Mesothelial cell of epicardium (in vitro differentiated cells): ENCODE results near the gene PTPRN2. TPM values are rescaled to one million over a fixed set of nuclear protein-coding genes. Genes with fewer than 3 reads are reported as not detected.

Source experiments
- DNase-seq, 2 experiments: peaks; one replicate each; pipeline ENCODE4 v3.0.0; 2021; ENCODE audit warnings: low spot score in 2 of 2; ENCODE audit not compliant: unreplicated experiment in 2 of 2
- H3K27ac Mint-ChIP-seq: 2 replicates; pipeline ENCODE4 v1.8.0; 2021; ENCODE audit warnings: mixed read lengths
- H3K27me3 Mint-ChIP-seq: 2 replicates; pipeline ENCODE4 v1.8.0; 2021; ENCODE audit warnings: low read depth, mixed read lengths
- H3K36me3 Mint-ChIP-seq: 2 replicates; pipeline ENCODE4 v1.8.0; 2021; ENCODE audit warnings: mixed read lengths
- H3K4me1 Mint-ChIP-seq: 2 replicates; pipeline ENCODE4 v1.8.0; 2021; ENCODE audit warnings: mixed read lengths
- H3K4me3 Mint-ChIP-seq: 2 replicates; pipeline ENCODE4 v1.8.0; 2021; ENCODE audit warnings: mild to moderate bottlenecking, moderate library complexity, mixed read lengths
- H3K9me3 Mint-ChIP-seq: 2 replicates; pipeline ENCODE4 v1.8.0; 2021; ENCODE audit warnings: mixed read lengths
- CTCF ChIP-seq: fragments of 200-600 bp; sonication (generic); IDR thresholded peaks from one replicate; pipeline ENCODE4 v1.5.0; 2021; ENCODE audit warnings: antibody characterized with exemption; ENCODE audit not compliant: unreplicated experiment
- total RNA-seq: library from RNA; stranded (reverse); gene quantifications from 3 replicates; pipeline ENCODE4 v1.2.1, GENCODE V29; 2021

PTPRN2 gene
- total RNA-seq, 1 donor from 2014 or later: 2.2 TPM

- H3K4me1 Mint-ChIP-seq: no peaks in the 10 kb centered on the region
- no peak for TF ChIP-seq CTCF
- no peak for DNase-seq
- H3K27ac Mint-ChIP-seq: no peak overlapping the region
- H3K27me3 Mint-ChIP-seq: no peaks in the 10 kb centered on the region
- peaks cover 13% of the 10 kb centered on the region for H3K36me3 Mint-ChIP-seq
- H3K9me3 Mint-ChIP-seq: peaks cover 51% of the 10 kb centered on the region
- no peak overlapping the region for H3K4me3 Mint-ChIP-seq
Observed at GRCh38 chr7:158114056-158114850, 473.4 kb downstream of the PTPRN2 start.

GRCh38 chr7:158113321-158114025 is 474.1 kb downstream of the PTPRN2 start:
- no peaks in the 10 kb centered on the region for H3K4me1 Mint-ChIP-seq
- no peak for DNase-seq
- no peak for TF ChIP-seq CTCF
- H3K27ac Mint-ChIP-seq: no peak overlapping the region
- H3K27me3 Mint-ChIP-seq: no peaks in the 10 kb centered on the region
- no peak overlapping the region for H3K4me3 Mint-ChIP-seq
- H3K36me3 Mint-ChIP-seq: peaks cover 13% of the 10 kb centered on the region
- peaks cover 44% of the 10 kb centered on the region for H3K9me3 Mint-ChIP-seq

- H3K36me3 Mint-ChIP-seq: peaks cover 13% of the 10 kb centered on the region
- no peak overlapping the region for H3K27ac Mint-ChIP-seq
- H3K4me3 Mint-ChIP-seq: no peak overlapping the region
- no peak for TF ChIP-seq CTCF
- H3K9me3 Mint-ChIP-seq: peaks cover 43% of the 10 kb centered on the region
- no peak for DNase-seq
- no peaks in the 10 kb centered on the region for H3K4me1 Mint-ChIP-seq
- H3K27me3 Mint-ChIP-seq: no peaks in the 10 kb centered on the region
Observed at GRCh38 chr7:158112571-158113320, 474.9 kb downstream of the PTPRN2 start.

- Mint-ChIP-seq H3K27me3 (no peaks in the 10 kb centered on the region), H3K9me3 (peaks cover 36% of the 10 kb centered on the region), H3K4me1 (no peaks in the 10 kb centered on the region), H3K36me3 (peaks cover 13% of the 10 kb centered on the region), H3K4me3 (no peak overlapping the region), H3K27ac (no peak overlapping the region)
- DNase-seq: no peak
- TF ChIP-seq CTCF: no peak
Observed at GRCh38 chr7:158111906-158112570, 475.6 kb downstream of the PTPRN2 start.

- DNase-seq: no peak
- no peak overlapping the region for H3K27ac Mint-ChIP-seq
- H3K4me1 Mint-ChIP-seq: no peaks in the 10 kb centered on the region
- peaks cover 29% of the 10 kb centered on the region for H3K9me3 Mint-ChIP-seq
- no peak overlapping the region for H3K4me3 Mint-ChIP-seq
- H3K36me3 Mint-ChIP-seq: peaks cover 13% of the 10 kb centered on the region
- no peaks in the 10 kb centered on the region for H3K27me3 Mint-ChIP-seq
- no peak for TF ChIP-seq CTCF
Observed at GRCh38 chr7:158111049-158111751, 476.4 kb downstream of the PTPRN2 start.
